NCI-H524 treated with DMSO at 0.1 percent for 48 hours (cell line): ENCODE data around the gene NRG3.
"Not testable (repeated sequence)": the region's sequence is repeated elsewhere in the genome, so short reads cannot be mapped to it uniquely, and the experiment has no call there.

Source experiments
- DNase-seq: peaks from one replicate; lab custom pipeline; 2025; lab: John Stamatoyannopoulos, UW

Gene NRG3

DNA sequence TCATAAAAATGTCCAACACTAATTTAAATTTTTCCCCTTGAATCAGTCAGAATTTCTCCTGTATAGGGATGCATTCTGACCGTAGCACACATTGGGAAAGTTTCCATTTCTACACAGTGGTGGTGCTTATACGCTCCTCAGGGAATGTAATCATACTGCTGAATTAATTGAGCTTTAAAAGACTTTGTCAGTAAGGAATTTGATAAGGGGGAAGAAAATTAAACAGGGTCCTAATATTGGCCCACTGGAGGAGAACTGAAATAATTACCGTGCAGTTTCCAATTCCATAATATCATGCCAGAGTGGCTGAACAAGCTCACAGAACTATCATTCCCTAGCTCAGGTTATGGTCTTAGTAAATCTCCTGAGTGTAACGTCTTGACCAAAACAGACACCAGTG is 1041.9 kb downstream of the NRG3 start:
- DNase-seq, result no peak

DNA sequence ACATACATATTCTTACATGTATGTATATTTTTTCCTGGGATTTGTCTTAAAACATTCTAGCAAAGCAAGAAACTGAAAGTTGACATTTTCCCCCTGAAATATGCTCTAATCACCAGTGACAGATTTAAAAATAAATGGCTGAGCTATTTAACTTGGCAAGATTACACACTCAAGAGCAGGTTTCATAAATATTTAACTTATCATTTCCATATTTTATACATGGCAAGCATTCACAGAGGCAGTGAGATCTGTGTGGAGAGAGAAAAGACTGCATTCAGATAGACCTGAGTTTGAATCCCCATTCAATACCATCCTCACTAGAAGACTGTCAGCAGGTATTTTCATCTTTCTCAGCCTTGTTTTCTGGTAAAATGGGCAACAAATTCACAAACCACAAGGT is 1043.0 kb downstream of the NRG3 start:
- no peak for DNase-seq

DNA sequence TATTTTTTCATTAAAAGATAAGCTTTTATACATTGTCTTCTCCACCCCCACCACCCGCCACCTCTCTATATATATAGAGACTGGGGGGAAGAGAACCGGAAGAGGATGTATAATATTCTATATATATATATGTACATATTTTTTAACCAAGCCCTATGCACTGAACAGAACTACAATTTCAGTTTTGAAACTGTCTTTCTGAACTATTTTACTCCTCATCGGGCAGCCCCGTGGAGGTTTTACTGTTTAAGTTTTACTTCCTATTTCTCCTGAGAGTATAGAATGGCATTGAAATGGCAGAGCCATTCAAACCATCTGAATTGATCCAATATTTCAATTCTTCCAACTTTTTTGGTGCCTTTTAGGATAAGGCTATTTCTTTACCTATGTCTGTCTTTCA is 1047.1 kb downstream of the NRG3 start:
- DNase-seq, result no peak

DNA sequence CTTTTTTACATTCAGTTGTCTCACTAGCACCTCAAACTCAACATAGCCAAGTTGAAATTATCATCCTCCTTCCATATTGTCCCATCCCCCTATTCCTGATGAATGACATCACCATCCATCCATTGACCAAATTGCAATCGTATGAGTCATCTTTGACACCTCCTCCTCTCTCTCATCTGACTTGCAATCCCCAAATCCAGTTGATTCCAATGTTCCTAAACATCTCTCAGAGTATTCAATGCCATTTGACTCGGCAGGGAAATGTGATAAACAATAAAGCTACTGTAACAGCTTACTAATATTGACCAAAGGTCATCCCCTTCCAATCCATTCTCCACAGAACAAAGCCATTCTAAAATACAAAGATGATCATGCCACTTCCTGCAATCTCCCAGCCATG is 1047.8 kb downstream of the NRG3 start:
- no peak for DNase-seq

DNA sequence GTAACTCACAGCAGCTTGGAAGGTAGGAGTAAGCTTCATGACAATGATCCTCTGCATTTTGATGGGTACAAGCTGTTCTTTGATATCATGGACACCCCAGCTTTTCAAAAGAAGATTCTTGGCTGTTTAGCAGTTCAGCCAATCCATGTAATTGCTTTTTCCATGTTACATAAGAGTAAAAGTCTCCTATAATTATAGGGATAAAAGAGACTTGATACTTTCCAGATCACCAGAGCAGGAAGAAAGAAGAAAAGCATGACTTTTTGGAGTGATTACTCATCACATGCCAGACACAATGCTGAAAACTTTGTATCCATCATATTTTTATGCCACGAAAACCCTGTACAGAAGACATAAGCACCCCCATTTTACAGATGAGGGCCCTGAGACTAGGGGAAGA is 1049.7 kb downstream of the NRG3 start:
- DNase-seq, result no peak

DNA sequence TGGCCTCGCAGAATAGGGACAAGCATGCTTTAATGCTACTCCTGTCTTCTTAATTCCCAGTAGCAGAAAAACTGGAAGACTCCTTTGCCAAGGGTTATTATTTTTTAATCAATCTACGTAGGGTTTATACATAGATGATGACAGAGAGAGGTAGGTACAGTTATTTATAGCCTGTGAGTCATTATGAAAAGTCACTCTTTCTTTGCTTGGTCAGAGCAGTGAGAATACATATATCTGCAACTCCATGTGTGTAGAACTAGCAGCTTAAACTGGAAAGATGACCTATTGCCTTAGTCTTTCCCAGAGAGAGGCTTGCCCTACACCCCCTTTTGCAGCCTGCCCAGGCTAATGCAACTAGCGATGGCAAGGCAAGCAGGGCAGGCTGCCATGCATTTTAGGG is 1050.6 kb downstream of the NRG3 start:
- no peak for DNase-seq

DNA sequence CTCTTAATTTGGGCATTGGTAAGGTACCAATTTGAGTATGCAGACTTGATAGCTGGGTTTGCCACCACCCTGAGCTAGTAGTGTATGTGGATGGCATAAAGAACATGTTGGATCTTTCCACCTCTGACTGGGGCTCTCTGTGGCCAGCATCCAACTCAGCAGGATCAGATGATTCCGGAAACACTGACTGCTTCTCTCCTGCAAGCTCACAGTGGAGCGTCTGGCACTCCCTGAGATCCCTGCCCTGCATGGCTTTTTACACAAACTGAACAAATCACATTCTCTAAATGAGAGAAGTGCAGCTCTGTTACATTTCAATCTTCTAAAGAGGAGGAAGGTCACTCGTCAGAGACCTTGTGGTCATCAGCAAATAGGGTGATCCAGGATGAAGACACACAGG is 1057.5 kb downstream of the NRG3 start:
- no peak for DNase-seq

DNA sequence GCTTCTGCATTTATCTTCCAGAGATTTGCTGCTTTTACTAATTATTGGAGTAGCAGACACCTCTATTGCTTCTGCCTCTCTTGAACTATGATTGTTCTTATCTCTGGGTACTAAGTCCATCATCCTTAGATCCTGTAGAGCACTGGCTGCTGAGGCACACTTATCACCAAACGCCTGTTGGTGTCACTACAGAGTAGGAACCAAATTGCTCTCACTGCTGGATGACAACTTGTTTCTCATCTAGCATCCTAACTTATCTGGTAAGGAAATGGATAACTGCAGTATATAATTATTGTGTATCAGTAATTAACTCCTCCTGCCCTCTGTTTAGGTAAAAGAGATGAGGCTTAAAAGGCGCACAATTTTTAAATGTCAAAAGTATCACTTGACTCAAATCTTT is 1059.4 kb downstream of the NRG3 start:
- no peak for DNase-seq

DNA sequence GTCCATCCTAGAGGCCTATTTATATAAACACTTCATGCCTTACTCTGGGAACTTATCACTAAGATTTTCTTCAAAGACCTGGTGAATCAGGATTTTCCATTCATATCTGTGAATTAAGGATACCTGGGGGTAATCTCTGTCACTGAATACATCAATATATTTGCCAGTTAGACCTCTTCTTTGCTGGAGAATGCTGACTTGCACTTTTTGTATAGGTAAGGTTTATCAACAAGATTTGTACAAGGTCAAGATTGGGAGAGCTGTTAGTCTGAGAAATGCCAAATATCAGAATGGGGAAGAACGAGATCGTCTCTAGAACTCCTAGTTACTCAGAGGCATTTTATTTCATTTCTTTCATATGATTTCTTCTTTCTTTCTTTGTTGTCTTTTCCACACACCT is 1060.0 kb downstream of the NRG3 start:
- DNase-seq, result no peak

DNA sequence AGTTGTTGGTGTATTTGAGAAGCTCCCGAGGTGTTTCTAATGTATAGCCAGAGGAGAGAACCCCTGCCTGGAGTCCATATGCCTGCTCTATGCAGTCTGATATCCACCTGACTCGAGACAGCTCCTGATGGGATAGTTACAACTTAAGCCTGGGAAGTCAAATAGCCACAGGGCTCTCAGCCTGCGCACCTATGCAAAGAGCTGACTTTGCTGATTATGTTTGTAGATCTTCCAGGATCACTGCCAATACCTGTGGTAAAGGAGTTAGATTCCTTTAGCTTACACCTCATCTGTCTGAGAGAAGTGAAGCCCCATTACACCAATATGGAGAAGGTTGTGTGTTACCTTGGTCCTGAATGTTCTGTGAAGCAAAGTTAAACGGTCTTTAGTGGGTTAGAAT is 1063.3 kb downstream of the NRG3 start:
- no peak for DNase-seq

DNA sequence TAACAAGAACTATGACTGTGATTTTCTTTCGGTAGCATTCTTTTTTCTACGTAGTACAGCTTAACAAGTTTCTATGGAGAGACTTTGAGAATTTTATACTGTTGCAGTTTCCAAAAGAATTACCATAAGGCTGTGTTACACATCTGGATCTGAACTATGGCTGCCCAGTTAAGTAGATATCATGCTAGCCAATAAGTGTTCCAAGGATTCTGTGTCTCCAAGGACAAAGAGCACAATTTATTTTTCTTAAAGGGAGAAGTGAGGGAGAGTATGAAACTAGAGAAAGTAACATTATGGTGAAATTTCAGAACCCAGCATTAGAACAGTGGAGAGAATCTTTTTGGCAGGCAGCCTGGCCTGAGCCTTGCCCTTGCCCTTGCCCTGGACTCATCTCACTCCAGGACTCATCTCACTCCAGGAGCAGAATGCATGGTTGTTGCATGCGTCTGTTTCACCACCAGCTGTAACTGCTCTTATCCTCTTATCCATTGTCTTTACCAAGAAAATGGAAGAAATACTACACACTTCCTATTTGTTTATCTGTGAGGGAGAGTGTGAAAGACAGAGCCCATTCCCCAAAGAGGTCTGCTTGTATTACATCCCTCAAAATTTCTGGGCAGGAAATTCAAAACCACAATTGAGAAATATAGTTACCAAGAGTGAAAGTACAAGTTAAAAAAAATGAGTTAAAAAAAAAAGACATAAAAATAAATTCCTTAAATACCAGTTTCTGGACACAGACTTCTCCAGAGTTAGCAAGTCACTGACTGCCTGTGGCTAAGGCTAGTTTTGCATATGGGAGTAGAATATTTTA is 1067.5 kb downstream of the NRG3 start:
- DNase-seq, result no peak

DNA sequence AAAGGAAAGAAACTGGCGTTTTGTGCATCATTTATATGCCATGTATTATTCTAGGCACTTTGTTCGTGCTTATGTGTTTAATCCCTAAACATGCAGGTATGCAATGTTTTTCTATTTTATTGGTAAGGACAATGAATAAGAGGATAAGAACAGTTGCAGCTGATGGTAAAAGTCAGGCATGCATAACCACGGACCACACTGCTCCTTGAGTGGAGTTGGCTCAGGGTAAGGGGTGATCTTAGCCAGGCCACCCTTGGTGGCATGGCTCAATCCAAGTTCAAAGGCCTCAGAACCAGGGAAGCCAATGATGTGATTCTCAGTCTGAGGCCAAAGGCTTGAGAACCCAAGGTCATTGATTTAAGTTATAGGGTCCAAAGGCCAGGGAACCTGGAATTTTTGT is 1068.1 kb downstream of the NRG3 start:
- no peak for DNase-seq

DNA sequence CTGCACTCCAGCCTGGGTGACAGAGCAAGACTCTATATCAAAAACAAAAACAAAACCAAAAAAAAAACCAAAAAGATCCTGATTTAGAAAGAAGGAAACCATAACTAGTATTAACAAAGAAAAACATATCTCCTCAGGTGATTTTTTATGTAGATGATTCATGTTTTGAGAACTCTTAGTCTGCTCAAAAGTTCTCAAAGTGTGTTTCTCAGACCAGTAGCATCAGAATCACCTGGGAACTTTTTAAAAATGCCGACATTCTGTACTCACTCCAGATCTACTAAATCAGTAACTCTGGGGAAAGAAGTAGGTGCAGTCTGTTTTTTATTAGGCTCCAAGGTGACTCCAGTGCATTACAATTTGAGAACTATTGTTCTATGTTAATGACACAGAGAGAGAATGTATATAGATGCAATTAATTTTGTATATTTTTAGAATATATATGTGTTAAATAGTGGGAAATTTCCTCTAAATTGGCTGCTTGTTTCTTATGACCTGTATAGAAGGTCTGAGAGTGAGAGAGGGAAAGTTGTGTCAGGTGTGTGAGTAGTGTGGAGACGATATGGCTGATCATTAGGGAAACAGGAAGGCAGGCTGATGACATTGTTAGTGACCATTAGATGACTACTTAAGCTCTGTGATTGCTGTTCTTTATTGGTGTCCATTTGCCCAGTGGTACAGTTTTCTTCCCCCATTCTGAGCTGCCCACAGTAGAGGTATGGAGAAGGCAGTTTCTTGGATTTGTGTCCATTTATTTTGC is 1075.0 kb downstream of the NRG3 start:
- no peak for DNase-seq

DNA sequence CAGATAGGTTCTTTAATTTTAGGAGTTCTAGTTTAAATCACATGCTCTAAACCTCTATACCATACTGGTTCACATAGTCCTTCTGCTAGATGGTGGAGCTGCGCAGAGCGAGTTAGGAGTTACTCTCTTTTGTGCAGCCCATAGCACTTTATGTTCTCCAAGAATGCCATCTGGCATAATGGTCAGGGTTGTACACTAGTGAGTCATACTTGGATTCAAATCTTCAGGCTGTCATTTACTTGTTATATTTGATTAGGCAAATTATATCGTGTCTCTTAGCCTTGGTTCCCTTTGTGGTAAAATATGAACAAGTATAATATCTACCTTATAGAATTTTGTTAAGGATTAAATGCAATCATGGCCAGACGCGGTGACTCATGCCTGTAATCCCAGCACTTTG is 1078.3 kb downstream of the NRG3 start:
- no peak for DNase-seq

DNA sequence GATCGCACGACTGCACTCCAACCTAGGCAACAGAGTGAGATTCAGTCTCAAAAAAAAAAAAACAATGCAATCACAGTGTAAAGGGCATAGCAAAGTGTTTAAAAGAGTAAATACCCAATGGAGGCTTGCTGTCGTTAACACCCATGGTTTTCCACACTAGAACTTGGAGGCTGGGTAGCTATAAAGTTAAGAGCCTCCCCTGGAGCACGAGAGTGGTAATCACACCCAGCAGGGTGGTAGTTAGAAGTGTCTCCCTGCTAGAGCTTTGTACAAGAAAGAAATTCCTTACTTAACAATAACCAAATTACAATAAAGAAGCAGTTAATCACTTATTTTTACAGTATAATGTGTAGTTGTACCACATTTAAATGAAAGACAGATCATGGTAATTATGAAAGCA is 1078.9 kb downstream of the NRG3 start:
- no peak for DNase-seq

DNA sequence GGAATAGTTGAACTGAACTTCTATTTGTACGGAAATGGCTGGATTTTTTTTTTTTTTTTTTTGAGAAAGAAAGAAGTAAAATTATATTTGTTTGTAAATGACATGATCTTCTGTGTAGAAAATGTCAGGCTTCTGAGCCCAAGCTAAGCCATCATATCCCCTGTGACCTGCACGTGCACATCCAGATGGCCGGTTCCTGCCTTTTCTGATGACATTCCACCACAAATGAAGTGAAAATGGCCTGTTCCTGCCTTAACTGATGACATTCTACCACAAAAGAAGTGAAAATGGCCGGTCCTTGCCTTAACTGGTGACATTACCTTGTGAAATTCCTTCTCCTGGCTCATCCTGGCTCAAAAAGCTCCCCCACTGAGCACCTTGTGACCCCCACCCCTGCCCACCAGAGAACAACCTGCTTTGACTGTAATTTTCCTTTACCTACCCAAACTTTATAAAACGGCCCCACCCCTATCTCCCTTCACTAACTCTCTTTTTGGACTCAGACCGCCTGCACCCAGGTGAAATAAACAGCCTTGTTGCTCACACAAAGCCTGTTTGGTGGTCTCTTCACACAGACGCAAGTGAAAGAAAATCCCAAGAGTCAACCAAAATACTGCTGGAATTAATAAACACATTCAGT is 1085.5 kb downstream of the NRG3 start:
- DNase-seq, result not testable (repeated sequence)

DNA sequence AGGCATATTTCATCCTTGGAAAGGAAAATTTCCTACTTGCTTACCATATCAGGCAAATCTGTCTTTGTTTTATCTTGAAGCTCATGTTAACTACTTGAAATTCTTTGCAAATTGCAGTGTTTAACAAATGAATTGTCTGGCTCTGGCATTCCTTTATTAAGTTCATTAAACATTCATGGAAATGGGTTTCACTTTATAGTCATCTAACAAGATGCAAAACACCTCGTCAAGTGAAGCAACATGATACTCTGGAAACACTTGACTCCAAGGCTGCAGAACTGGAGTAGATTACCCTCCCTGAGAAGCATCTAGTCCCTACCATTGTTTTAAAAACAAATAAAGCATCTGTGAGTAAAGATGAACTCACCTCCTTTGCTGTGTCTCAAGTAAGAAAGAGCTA is 1086.9 kb downstream of the NRG3 start:
- no peak for DNase-seq

DNA sequence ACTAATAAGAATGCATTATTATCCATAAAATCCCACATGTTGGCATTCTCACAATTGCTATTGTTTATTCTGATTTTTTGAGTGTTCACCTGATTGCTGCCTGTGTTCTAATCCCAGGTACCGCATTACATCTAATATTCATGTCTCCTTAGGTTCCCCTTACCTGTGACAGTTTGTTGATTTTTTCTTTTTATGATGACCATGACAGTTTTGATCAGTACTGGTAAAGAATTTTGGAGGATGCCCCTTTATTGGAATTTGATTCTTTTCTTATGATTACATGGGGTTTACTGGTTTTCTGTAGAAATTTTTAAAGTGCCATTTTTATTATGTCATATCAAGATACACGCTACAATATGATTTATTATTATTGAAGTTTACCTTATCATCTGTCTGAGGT is 1091.1 kb downstream of the NRG3 start:
- no peak for DNase-seq

DNA sequence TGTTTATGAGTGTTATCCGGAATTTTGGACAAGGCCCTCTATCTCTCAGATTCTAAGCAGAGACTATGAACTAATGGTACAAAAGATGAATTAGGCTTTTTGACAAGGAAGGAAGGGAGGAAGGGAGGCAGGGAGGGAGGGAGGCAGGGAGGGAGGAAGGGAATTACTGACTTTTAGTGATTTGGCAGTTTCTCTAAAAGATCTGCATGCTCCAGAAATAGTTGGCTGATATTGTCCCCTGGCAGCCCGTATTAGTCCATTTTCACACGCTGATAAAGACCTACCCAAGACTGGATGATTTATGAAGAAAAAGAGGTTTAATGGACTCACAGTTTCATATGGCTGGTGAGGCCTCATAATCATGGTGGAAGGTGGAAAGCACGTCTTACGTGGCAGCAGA is 1093.5 kb downstream of the NRG3 start:
- DNase-seq, result no peak

DNA sequence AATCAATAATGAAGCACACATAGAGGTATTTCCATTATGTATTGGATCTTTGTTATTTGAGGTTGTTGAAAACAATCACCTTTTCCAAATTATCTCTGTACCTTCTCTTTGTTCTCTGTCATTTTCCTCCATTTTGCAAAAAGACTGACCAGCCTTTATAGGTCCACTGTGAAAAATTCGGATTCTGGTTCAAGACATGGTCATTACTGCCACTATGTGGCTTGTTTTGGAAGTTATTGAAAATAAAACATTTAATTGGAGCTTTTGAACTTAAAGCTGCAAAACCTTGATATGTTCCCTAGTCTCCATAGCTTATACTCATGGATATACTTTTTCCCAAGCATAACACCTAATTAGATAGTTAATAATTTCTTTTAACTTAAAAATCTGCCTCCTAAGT is 1094.4 kb downstream of the NRG3 start:
- no peak for DNase-seq

DNA sequence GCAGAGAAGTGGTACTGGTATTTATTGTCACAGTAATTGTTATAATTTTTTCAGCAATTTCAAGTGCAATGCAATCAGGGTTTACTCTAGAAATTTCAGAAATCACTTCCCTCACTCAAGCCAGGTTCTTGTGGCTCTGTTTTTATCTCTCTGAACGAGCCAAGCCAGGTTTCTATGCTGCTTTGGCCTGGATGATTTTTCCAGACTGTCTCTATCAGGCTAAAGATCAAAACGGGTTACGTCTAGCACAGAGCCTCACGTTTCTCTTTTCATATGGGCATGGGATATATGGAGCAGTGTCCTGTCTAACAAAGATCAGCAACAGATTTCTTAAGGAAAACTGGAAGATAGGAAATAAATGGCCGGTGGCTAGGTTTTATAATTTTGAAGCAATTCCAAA is 1105.3 kb downstream of the NRG3 start:
- DNase-seq, result no peak

DNA sequence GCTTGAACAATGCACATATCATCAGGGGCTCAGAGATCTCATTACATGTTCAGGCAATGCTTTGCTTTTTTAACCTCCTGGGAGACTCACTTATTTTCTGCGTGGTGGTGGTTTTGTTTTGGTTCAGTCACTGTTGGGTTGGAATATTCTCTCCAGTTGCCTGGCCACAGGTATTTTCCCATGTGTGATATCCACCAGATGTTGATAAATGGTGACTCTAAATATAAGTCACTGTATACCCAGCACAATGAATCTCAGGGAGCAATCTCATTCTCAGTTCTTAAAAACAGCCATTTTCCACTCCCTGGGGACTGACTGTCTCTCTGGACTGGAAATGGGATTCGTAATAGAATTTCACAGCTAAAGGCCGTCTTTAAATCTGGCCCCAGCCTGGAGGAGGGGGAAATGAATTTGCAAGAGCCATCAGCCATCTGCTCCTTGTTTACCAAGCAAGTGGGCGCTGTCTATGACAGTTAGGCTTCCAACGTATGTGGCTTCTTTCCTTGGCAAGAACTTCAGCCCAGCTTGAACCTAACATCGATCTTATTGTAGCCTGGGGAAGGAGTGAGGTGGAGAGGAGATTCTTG is 1106.2 kb downstream of the NRG3 start:
- peak; percentile 66 for DNase-seq

DNA sequence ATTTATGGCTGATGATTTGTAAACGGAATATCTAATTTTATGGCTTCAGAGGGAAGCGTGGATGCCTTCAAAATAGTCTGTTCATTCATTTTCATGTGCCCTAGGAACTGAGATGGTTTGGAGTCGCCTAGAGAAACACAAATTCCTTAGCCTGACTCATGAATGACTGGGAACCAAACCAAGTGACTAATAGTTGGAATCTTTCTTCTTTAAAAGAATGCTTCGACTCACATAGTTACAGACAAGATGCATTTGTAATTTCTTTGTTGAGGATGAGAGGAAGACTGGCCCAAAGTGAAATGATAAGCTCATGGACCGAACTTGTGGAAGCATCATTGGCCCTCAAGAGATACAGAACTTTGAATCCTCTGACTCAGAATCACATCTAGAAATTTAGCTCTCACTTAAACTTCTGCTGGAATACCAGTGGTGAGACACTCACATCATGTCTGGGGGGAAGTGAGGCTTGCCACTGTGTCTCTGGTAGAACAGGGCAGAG is 1107.2 kb downstream of the NRG3 start:
- DNase-seq, result no peak
